ENCODE data around the gene DEDD2. TPM values are rescaled to one million over a fixed set of nuclear protein-coding genes. Genes with fewer than 3 reads are reported as not detected.

The DEDD2 gene
- total RNA-seq, 1 donor from 2014 or later = 30.2 TPM

GRCh38 chr19:42244347-42245220, 27.1 kb upstream of the DEDD2 start:
- intact Hi-C loops (cut with DNase I) = loop anchor here (1.0 to 5.0 kb wide), 3 partner anchors 40 to 167 kb away; partner anchors contain the start of gene ZNF574
- H3K36me3 ChIP-seq = peaks cover 7 to 14% of the 10 kb centered on the region in 2 donors
- peaks cover 16 to 47% of the 10 kb centered on the region in 2 donors for H3K4me1 ChIP-seq

GRCh38 chr19:42242512-42243409, 25.3 kb upstream of the DEDD2 start, which contains the start of gene GSK3A:
Gene GSK3A, minus strand, starts transcription at chr19:42242602. Its CDS starts 137 bp downstream, at chr19:42242465.
- Histone ChIP-seq H3K4me3 (peak within 1 kb of the TSS; percentile 93 to 95), H3K4me1 (peaks cover 16 to 41% of the 10 kb centered on the region in 2 donors), H3K9me3 (no peaks in the 10 kb centered on the region), H3K27me3 (no peaks in the 10 kb centered on the region), H3K27ac (peak within 1 kb of the TSS; percentile 84 to 97), H3K36me3 (peaks cover 5% of the 10 kb centered on the region in 2 donors)
- intact Hi-C loops (cut with DNase I) = loop anchor here (1.0 to 5.0 kb wide), 5 partner anchors 22 to 284 kb away; partner anchors contain the start of genes MEGF8, RABAC1, ZNF526 and ZNF574
- no peak for TF ChIP-seq CTCF (IDR thresholded peaks at IDR 0.05)
- peak; percentile 98 to 100 for DNase-seq (ENCODE audit: low spot score in 2 of 2)

More at GRCh38 chr19:42244347-42245220, 27.1 kb upstream of the DEDD2 start:
- TF ChIP-seq CTCF (IDR thresholded peaks at IDR 0.05) = peak; percentile 65 to 67 (median 66)
- Histone ChIP-seq H3K9me3 (no peaks in the 10 kb centered on the region), H3K27me3 (no peaks in the 10 kb centered on the region), H3K27ac (peak overlapping the region; percentile 84 to 97), H3K4me3 (peak overlapping the region; percentile 93 to 95)
- peak; percentile 69 to 97 for DNase-seq (ENCODE audit: low spot score in 2 of 2)

GRCh38 chr19:42242069-42242511, 24.6 kb upstream of the DEDD2 start:
- intact Hi-C loops (cut with DNase I) = loop anchor here (1.0 to 5.0 kb wide), 5 partner anchors 22 to 283 kb away; partner anchors contain the start of genes MEGF8, RABAC1, ZNF526 and ZNF574
- no peak for DNase-seq (ENCODE audit: low spot score in 2 of 2)
- Histone ChIP-seq H3K4me3 (peak overlapping the region; percentile 93 to 95), H3K27me3 (no peaks in the 10 kb centered on the region), H3K4me1 (peaks cover 16 to 41% of the 10 kb centered on the region in 2 donors), H3K9me3 (no peaks in the 10 kb centered on the region), H3K36me3 (peaks cover 5 to 9% of the 10 kb centered on the region in 2 donors), H3K27ac (peak overlapping the region; percentile 76 to 97)
- peak in 1 of 3 experiments; percentile 33 for TF ChIP-seq CTCF (IDR thresholded peaks at IDR 0.05)

- no peak for DNase-seq (ENCODE audit: low spot score in 2 of 2)
- Histone ChIP-seq H3K36me3 (peaks cover 13 to 17% of the 10 kb centered on the region in 2 donors), H3K27ac (no peak overlapping the region), H3K4me3 (peak overlapping the region; percentile 93 to 95), H3K4me1 (peaks cover 13 to 37% of the 10 kb centered on the region in 2 donors), H3K9me3 (no peaks in the 10 kb centered on the region), H3K27me3 (no peaks in the 10 kb centered on the region)
- no peak for TF ChIP-seq CTCF (IDR thresholded peaks at IDR 0.05)
- intact Hi-C loops (cut with DNase I) = loop anchor here (5.0 kb wide), 1 partner anchor 164 kb away; the partner anchor contains the start of gene ZNF574
These were observed 23.8 kb upstream of the DEDD2 start for GRCh38 chr19:42241279-42241678.

All from ascending aorta (tissue), 2 donors.